ENCODE results near the gene RALY.

- TF ChIP-seq RFX5 (IDR thresholded peaks at IDR 0.05) (no peak), CHD4 (IDR thresholded peaks at IDR 0.05; ENCODE audit: borderline replicate concordance) (no peak), POLR2A (IDR thresholded peaks at IDR 0.05; ENCODE audit: low read length) (no peak), FOXS1 (CRISPR knock-in tag; IDR thresholded peaks at IDR 0.05) (no peak), EP300 (IDR thresholded peaks at IDR 0.05) (no peak), REST (IDR thresholded peaks at IDR 0.05) (no peak), USF2 (IDR thresholded peaks at IDR 0.05) (no peak)
Observed at GRCh38 chr20:34029415-34029814, 35.7 kb downstream of the RALY start.
